Activated gamma-delta T cell treated with anti-CD3 and anti-CD28 coated beads, Interleukin-2, amount 50 U/mL, for 16 hours (primary cell): ENCODE measurements around the gene INHBB.

Experiments
- DNase-seq: peaks from one replicate; pipeline ENCODE4 v3.0.0-alpha.2; 2020; ENCODE audit warnings: low read depth

Gene INHBB

GRCh38 chr2:120342446-120342845, 3.5 kb upstream of the INHBB start:
- DNase-seq = no peak

- no peak for DNase-seq
Measured at GRCh38 chr2:120343100-120343432, 2.9 kb upstream of the INHBB start.

GRCh38 chr2:120343433-120344105, 2.4 kb upstream of the INHBB start:
- peak; percentile 24 for DNase-seq

- DNase-seq = no peak
Measured at GRCh38 chr2:120344214-120344975, 1.5 kb upstream of the INHBB start.

GRCh38 chr2:120344976-120345581, 857 bp upstream of the INHBB start:
- DNase-seq = no peak

DNA sequence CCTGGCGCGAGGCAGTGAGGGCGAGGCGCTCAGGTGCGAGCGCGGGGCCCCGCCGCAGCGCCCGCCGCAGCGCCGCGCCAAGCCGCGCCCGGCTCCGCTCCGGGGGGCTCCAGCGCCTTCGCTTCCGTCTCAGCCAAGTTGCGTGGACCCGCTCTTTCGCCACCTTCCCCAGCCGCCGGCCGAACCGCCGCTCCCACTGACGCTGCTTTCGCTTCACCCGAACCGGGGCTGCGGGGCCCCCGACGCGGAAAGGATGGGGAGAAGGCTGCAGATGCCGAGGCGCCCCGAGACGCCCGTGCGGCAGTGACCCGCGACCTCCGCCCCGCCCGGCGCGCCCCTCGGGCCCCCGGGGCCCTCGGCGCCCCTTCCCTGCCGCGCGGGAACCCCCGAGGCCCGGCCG, 328 bp upstream of the INHBB start:
- DNase-seq = no peak

GRCh38 chr2:120346667-120347358, 877 bp downstream of the INHBB start:
- no peak for DNase-seq

DNA sequence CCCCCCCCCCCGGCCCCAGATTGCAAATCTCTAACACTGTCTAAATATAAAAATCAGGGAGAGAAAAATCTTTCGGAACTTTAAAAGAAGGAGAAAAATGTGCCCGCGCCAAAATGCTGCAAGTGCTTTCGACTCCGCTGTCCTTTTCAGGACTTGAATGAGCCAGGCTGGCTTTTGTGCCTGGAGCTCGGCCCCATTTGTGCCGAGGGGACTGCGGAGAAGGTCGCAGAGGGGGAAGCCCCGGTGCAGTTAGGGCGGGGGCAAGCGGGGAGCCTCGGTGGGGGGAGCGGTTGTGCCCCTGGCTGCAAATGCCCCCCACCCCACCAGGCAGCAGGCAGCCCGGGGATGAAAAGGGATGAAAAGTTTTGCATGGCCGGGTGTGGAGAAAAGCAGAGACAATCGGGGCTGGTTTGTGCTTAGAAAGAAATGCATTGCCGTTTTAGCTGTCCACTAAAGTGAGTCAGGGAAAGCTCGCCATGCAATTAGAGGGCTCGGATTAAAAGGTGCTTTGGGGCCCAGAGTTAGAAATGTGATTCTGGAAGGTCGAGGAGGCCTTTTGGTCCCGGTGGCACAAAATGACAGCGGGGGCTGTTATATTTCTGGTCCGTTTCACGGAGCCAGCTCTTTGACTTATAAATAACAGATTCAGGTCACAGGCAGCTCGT, 1.6 kb downstream of the INHBB start:
- no peak for DNase-seq

- DNase-seq = no peak
Measured at GRCh38 chr2:120348134-120348736, 2.3 kb downstream of the INHBB start.

GRCh38 chr2:120348737-120349439, 3.0 kb downstream of the INHBB start:
- DNase-seq = no peak

- DNase-seq = no peak
Measured at GRCh38 chr2:120349440-120349921, 3.5 kb downstream of the INHBB start.

DNA sequence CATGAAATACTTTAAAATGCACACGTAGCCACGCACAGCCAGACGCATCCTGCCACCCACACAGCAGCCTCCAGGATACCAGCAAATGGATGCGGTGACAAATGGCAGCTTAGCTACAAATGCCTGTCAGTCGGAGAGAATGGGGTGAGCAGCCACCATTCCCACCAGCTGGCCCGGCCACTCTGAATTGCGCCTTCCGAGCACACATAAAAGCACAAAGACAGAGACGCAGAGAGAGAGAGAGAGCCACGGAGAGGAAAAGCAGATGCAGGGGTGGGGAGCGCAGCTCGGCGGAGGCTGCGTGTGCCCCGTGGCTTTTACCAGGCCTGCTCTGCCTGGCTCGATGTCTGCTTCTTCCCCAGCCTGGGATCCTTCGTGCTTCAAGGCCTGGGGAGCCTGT, 4.1 kb downstream of the INHBB start:
- no peak for DNase-seq

DNA sequence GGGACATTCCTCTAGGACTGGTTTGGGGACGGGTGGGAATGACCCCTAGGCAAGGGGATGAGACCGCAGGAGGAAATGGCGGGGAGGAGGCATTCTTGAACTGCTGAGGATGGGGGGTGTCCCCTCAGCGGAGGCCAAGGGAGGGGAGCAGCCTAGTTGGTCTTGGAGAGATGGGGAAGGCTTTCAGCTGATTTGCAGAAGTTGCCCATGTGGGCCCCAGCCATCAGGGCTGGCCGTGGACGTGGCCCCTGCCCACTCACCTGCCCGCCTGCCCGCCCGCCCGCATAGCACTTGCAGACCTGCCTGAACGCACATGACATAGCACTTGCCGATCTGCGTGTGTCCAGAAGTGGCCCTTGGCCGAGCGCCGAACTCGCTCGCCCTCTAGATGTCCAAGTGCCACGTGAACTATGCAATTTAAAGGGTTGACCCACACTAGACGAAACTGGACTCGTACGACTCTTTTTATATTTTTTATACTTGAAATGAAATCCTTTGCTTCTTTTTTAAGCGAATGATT, 4.9 kb downstream of the INHBB start:
- no peak for DNase-seq

DNA sequence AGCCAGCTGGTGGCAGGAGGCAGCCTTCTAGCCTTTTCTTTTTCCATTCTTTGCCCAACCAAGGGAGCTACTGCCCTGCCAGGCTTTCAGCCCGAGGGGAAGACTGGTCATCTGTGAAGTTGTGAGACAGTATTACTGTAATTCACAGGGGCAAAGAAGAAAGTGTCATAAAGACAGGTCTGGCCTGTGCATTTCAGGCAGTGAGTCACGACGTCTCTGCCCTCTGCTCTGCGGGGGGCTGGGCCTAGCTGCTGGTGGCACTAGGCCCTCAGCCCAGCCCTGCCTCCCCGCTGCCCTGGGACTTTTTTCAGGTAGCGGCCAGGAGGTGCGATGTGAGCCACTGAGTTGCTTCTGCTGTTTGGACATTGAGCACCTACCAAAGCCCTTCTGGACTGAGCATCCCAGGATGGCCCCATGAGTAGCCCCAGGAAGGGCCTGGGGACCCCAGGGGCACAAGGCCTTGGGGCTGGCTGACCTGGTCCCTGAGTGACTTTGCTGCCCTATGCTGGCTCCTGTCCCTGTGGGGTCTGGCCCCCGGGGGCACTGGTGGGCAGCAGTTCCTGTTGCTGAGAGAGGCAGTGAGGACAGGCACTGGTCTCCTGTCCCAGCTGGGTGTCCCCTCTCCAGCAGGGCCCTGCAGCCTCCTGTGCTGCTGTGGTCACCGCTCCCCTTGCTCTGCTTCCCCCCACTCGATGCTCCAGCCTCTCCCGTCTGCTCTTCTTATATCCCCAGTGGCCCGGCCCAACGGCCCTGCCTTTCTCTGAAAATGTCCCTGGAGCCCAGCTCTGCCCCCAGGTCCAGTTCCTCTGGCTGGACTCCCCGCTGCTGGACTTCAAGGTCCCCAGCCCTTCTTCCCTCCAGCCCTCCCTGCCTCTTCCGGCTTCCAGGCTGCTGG, 7.0 kb downstream of the INHBB start:
- DNase-seq = no peak

- no peak for DNase-seq
Measured at GRCh38 chr2:120353591-120353898, 7.6 kb downstream of the INHBB start.

GRCh38 chr2:120353931-120354330, 8.0 kb downstream of the INHBB start:
- DNase-seq = no peak

DNA sequence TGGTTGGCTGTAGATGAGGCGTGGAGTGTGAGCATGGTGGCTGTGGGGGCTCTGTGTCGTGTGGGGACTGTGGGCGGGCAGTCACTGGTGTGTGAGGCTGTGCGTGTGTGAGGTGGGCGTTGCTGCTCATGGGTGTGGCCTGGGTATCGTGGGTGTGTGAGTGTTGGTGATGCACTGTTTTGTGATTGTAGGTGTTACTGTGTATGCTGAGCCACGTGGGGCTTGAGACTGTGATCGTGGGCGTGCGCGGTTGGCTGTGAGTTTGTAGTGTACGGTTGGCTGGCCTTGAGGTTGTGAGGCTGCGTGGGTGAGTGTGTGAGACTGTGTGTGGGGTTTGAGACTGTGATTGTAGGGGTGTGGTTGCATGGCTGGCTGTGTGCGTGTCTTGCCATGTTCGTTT, 8.5 kb downstream of the INHBB start:
- DNase-seq = no peak

GRCh38 chr2:120354935-120355779, 9.2 kb downstream of the INHBB start:
- DNase-seq = no peak

- no peak for DNase-seq
Measured at GRCh38 chr2:120355780-120356266, 9.9 kb downstream of the INHBB start.
